HepG2 (cell line): ENCODE results near the gene DDAH1. TPM values are rescaled to one million over a fixed set of nuclear protein-coding genes. Genes with fewer than 3 reads are reported as not detected.

ENCODE experiments used
- ATAC-seq: fragments of 200-7000 bp; cut with Tn5 transposase; 3 replicates; pipeline ENCODE4 v1.9.1; 2020; ENCODE audit warnings: mild to moderate bottlenecking, moderate library complexity
- BruUV-seq: library from RNA; stranded (reverse); fragments of 400-500 nt; replicated peaks from 2 replicates; lab custom pipeline; 2021; lab: Mats Ljungman, UMichigan
- CTCF ChIA-PET: fragments of 300-600 bp; formaldehyde crosslinking; extraction: SDS; loops from one replicate; lab custom pipeline; 2021; ENCODE audit warnings: low total read pairs, inconsistent platforms, low intra/inter-chr PET ratio; lab: Yijun Ruan, JAX
- POLR2A ChIA-PET: fragments of 350-600 bp; sonication (Branson Sonifier 250); formaldehyde crosslinking; loops from one replicate; lab custom pipeline; 2020; ENCODE audit warnings: antibody characterized with exemption, inconsistent platforms; lab: Yijun Ruan, JAX
- DNase-seq: peaks from one replicate; pipeline ENCODE4 v3.0.0-alpha.2; 2015; ENCODE audit warnings: low spot score
- FAIRE-seq: peaks from 3 replicates; lab custom pipeline; 2011; peaks lifted over from hg19 to GRCh38; lab: Jason Lieb, UNC
- H2AFZ ChIP-seq: one replicate; pipeline ENCODE4 v1.6.1; 2011; ENCODE audit warnings: low read length, inconsistent platforms
- H3K27ac ChIP-seq: fragments of 300-600 bp; 3 replicates; pipeline ENCODE4 v1.8.0; 2011; ENCODE audit warnings: mixed run types, mild to moderate bottlenecking, mixed read lengths, low read length, inconsistent platforms; ENCODE audit not compliant: insufficient read depth; ENCODE audit errors: extremely low read length
- H3K27me3 ChIP-seq, 2 experiments: fragments of 200-600 bp in 1 of 2; 2 replicates in 1 of 2; 3 replicates in 1 of 2; pipeline versions ENCODE4 v1.6.0 to v1.8.0; 2011; ENCODE audit warnings: low read length in 2 of 2, mild to moderate bottlenecking in 2 of 2, moderate library complexity in 2 of 2, inconsistent platforms in 1 of 2; ENCODE audit not compliant: insufficient read depth in 2 of 2, control insufficient read depth in 1 of 2
- H3K36me3 ChIP-seq, 2 experiments: fragments of 200-600 bp in 1 of 2; replicated peaks in 1 of 2; 2 replicates in 1 of 2; 3 replicates in 1 of 2; pipeline versions ENCODE4 v1.5.1 to v1.8.0; 2011; ENCODE audit warnings: low read length in 2 of 2, inconsistent platforms in 1 of 2; ENCODE audit not compliant: insufficient read depth in 2 of 2, control insufficient read depth in 1 of 2
- H3K4me1 ChIP-seq: 2 replicates; pipeline ENCODE4 v1.5.1; 2012; ENCODE audit warnings: low read length, inconsistent platforms; ENCODE audit not compliant: insufficient read depth
- H3K4me2 ChIP-seq: 2 replicates; pipeline ENCODE4 v1.6.0; 2011; ENCODE audit warnings: low read depth, low read length, inconsistent platforms
- H3K4me3 ChIP-seq, 3 experiments: fragments of 200-600 bp in 1 of 3; sonication (generic), shearing (Covaris generic) in 1 of 3; replicated peaks in 1 of 3; 2 replicates each; pipeline ENCODE4 v1.5.1; 2011 to 2016; ENCODE audit warnings: low read length in 3 of 3, inconsistent platforms in 2 of 3, low read depth in 2 of 3, mild to moderate bottlenecking in 2 of 3, control low read depth in 1 of 3, mixed read lengths in 1 of 3; ENCODE audit not compliant: insufficient read depth in 1 of 3
- H3K79me2 ChIP-seq: one replicate; pipeline ENCODE4 v1.6.1; 2011; ENCODE audit warnings: low read length, inconsistent platforms; ENCODE audit not compliant: insufficient read depth
- H3K9ac ChIP-seq: 2 replicates; pipeline ENCODE4 v1.6.0; 2011; ENCODE audit warnings: mild to moderate bottlenecking, low read depth, low read length, inconsistent platforms; ENCODE audit not compliant: insufficient read depth
- H3K9me3 ChIP-seq: 2 replicates; pipeline ENCODE4 v1.5.1; 2012; ENCODE audit warnings: mild to moderate bottlenecking, low read length
- H4K20me1 ChIP-seq: 2 replicates; pipeline ENCODE4 v1.6.0; 2011; ENCODE audit warnings: inconsistent platforms, mild to moderate bottlenecking, low read length, moderate library complexity; ENCODE audit not compliant: insufficient read depth
- DMAP1 ChIP-seq: IDR thresholded peaks from 2 replicates; pipeline ENCODE4 v1.6.1; 2016
- EEA1 ChIP-seq: sonication (generic); formaldehyde crosslinking; IDR thresholded peaks from 2 replicates; pipeline ENCODE4 v1.5.1; 2020; ENCODE audit warnings: mild to moderate bottlenecking, missing genetic modification reagents, borderline replicate concordance
- EHMT2 ChIP-seq: fragments of 200-600 bp; sonication (generic); IDR thresholded peaks from 2 replicates; pipeline ENCODE4 v1.7.0; 2017; ENCODE audit warnings: antibody characterized with exemption, low read depth, low read length, borderline replicate concordance
- MTF2 ChIP-seq: sonication (generic); formaldehyde crosslinking; IDR thresholded peaks from 2 replicates; pipeline ENCODE4 v1.5.0; 2020; ENCODE audit warnings: missing genetic modification reagents, borderline replicate concordance
- NCOA1 ChIP-seq: sonication (generic); formaldehyde crosslinking; IDR thresholded peaks from 2 replicates; pipeline ENCODE4 v1.9.0; 2021; ENCODE audit warnings: missing genetic modification reagents
- PAX8 ChIP-seq: sonication (generic); formaldehyde crosslinking; IDR thresholded peaks from 2 replicates; pipeline ENCODE4 v1.8.0; 2022; ENCODE audit warnings: mild to moderate bottlenecking, missing genetic modification reagents, borderline replicate concordance
- PLRG1 ChIP-seq: fragments of 450-650 bp; conservative IDR thresholded peaks from 2 replicates; pipeline ENCODE4 v1.6.1; 2016
- U2AF2 ChIP-seq: fragments of 200-400 bp; formaldehyde crosslinking; IDR thresholded peaks from 2 replicates; pipeline ENCODE4 v1.6.1; 2017; ENCODE audit warnings: low read depth, mild to moderate bottlenecking, low read length
- ZMYM2 ChIP-seq: sonication (generic); formaldehyde crosslinking; IDR thresholded peaks from 2 replicates; pipeline ENCODE4 v1.8.0; 2022; ENCODE audit warnings: mild to moderate bottlenecking, missing genetic modification reagents
- ZNF143 ChIP-seq: sonication (generic); formaldehyde crosslinking; IDR thresholded peaks from 2 replicates; pipeline ENCODE4 v1.4.0; 2020; ENCODE audit warnings: missing genetic modification reagents
- ZNF235 ChIP-seq: sonication (generic); formaldehyde crosslinking; IDR thresholded peaks from 2 replicates; pipeline ENCODE4 v1.8.1; 2023; ENCODE audit warnings: mild to moderate bottlenecking, missing genetic modification reagents, borderline replicate concordance
- WGBS: methylation state at CpG from one replicate; pipeline ENCODE4 v1.1.6; 2017; ENCODE audit warnings: low lambda C conversion rate; 5-methylcytosine and 5-hydroxymethylcytosine counted together
- in situ Hi-C: cut with HindIII; loops from 2 replicates; pipeline ENCODE4 v1.10.0; 2017; ENCODE audit warnings: low pct_unique_long_range_greater_than_20kb; ENCODE audit not compliant: extremely low pct_ligation_motif_present
- intact Hi-C: fragments of 100-400 bp; cut with micrococcal nuclease; formaldehyde crosslinking; loops from one replicate; pipeline ENCODE4 v1.10.0; 2022; ENCODE audit not compliant: unreplicated experiment
- polyA plus RNA-seq, 8 experiments: library from polyadenylated mRNA; depleted of rRNA in 3 of 8; stranded (reverse) in 7 of 8; unstranded in 1 of 8; fragments of >200 nt; fragmentation: Illumina TruSeq in 4 of 8; extraction: Trizol in 4 of 8; gene quantifications; 2 replicates each; pipeline versions ENCODE4 v1.2.1 to v1.2.3, GENCODE V29; 2011 to 2016; ENCODE audit warnings: low read depth in 4 of 8, missing spikeins in 1 of 8, mixed read lengths in 1 of 8; ENCODE audit not compliant: insufficient read depth in 1 of 8
- total RNA-seq, 5 experiments: library from RNA; depleted of rRNA; stranded (reverse); fragments of >200 nt; fragmentation: Illumina TruSeq; extraction: Trizol; gene quantifications; 2 replicates each; pipeline ENCODE4 v1.2.3, GENCODE V29; 2016; ENCODE audit warnings: low read depth in 1 of 5
- TF ChIP-seq, protein P1 (sequence below): sonication (generic); formaldehyde crosslinking; IDR thresholded peaks from 2 replicates; pipeline ENCODE4 v1.4.0; 2020; ENCODE audit warnings: missing genetic modification reagents
- TF ChIP-seq, protein P2 (sequence below): sonication (generic); formaldehyde crosslinking; IDR thresholded peaks from 2 replicates; pipeline ENCODE4 v1.5.1; 2020; ENCODE audit warnings: missing genetic modification reagents, mild to moderate bottlenecking, borderline replicate concordance
- TF ChIP-seq, protein P3 (sequence below): sonication (generic); formaldehyde crosslinking; IDR thresholded peaks from 2 replicates; pipeline ENCODE4 v1.8.0; 2023; ENCODE audit warnings: mild to moderate bottlenecking, missing genetic modification reagents
- TF ChIP-seq, protein P4 (sequence below): sonication (generic); formaldehyde crosslinking; IDR thresholded peaks from 2 replicates; pipeline ENCODE4 v1.4.0; 2020; ENCODE audit warnings: missing genetic modification reagents

The DDAH1 gene
- total and polyA plus RNA-seq, 2 of the 13 experiments (the other 11 are each of a cell fraction or from before 2014, with no cell fraction given), result 39.7 to 64.4 TPM

DNA sequence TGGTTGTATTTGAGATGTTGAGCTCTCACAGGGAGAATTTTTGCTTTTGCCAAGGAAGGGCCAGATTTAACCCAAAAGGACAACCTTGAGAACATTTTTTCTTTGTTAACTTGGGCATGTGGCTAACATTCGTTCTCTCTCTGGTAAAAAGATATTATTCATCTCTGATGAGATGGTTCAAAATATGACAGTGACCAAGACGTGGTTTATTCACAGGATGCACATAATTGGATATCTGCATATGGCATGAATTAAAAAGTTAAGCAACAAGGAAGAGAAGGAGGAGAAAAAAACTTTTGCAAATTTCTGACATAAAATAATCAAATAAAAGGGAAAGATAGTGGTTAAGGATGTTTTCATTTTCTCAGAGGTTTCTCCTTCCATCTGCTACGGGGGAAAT is 145.5 kb downstream of the DDAH1 start (continued):
- TF ChIP-seq EHMT2 (no peak), PAX8 (CRISPR knock-in tag) (no peak), PLRG1 (no peak), ZNF143 (CRISPR knock-in tag) (no peak), U2AF2 (no peak), NCOA1 (CRISPR knock-in tag) (no peak)
- TF ChIP-seq, protein P1, sequence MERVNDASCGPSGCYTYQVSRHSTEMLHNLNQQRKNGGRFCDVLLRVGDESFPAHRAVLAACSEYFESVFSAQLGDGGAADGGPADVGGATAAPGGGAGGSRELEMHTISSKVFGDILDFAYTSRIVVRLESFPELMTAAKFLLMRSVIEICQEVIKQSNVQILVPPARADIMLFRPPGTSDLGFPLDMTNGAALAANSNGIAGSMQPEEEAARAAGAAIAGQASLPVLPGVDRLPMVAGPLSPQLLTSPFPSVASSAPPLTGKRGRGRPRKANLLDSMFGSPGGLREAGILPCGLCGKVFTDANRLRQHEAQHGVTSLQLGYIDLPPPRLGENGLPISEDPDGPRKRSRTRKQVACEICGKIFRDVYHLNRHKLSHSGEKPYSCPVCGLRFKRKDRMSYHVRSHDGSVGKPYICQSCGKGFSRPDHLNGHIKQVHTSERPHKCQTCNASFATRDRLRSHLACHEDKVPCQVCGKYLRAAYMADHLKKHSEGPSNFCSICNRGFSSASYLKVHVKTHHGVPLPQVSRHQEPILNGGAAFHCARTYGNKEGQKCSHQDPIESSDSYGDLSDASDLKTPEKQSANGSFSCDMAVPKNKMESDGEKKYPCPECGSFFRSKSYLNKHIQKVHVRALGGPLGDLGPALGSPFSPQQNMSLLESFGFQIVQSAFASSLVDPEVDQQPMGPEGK (CRISPR knock-in tag), result no peak

DNA sequence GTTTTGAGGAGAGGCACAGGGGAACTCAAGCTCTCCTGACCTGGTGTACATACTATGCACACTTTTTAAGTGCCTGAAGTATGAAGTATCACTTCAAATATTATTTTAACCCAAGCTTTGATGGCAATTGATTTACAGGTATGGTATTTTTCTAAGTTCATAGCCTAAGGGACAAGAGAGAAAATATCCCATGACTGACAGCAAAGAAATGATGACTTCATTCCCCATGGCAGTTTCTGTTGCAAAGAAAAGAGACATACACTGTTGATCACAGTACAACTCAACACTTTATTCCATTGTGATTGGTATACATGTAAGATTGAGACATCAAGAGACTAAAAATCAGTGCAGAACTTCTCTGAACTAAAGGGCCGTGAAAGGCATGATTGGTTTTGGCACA is 146.7 kb downstream of the DDAH1 start:
- TF ChIP-seq ZMYM2 (CRISPR knock-in tag) (no peak), EEA1 (CRISPR knock-in tag) (no peak), MTF2 (CRISPR knock-in tag) (no peak), ZNF235 (CRISPR knock-in tag) (no peak), DMAP1 (CRISPR knock-in tag) (no peak)
- TF ChIP-seq, protein P2, sequence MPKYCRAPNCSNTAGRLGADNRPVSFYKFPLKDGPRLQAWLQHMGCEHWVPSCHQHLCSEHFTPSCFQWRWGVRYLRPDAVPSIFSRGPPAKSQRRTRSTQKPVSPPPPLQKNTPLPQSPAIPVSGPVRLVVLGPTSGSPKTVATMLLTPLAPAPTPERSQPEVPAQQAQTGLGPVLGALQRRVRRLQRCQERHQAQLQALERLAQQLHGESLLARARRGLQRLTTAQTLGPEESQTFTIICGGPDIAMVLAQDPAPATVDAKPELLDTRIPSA (CRISPR knock-in tag), result no peak
- TF ChIP-seq, protein P3, sequence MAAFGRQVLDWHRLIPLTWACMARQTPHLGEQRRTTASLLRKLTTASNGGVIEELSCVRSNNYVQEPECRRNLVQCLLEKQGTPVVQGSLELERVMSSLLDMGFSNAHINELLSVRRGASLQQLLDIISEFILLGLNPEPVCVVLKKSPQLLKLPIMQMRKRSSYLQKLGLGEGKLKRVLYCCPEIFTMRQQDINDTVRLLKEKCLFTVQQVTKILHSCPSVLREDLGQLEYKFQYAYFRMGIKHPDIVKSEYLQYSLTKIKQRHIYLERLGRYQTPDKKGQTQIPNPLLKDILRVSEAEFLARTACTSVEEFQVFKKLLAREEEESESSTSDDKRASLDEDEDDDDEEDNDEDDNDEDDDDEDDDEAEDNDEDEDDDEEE, result no peak
- TF ChIP-seq, protein P4, sequence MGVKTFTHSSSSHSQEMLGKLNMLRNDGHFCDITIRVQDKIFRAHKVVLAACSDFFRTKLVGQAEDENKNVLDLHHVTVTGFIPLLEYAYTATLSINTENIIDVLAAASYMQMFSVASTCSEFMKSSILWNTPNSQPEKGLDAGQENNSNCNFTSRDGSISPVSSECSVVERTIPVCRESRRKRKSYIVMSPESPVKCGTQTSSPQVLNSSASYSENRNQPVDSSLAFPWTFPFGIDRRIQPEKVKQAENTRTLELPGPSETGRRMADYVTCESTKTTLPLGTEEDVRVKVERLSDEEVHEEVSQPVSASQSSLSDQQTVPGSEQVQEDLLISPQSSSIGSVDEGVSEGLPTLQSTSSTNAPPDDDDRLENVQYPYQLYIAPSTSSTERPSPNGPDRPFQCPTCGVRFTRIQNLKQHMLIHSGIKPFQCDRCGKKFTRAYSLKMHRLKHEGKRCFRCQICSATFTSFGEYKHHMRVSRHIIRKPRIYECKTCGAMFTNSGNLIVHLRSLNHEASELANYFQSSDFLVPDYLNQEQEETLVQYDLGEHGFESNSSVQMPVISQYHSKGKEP, result no peak
- 85% methylated on average over 1 of the region's 1 CpG for WGBS
- no peak overlapping the region for H3K4me2 ChIP-seq
- intact Hi-C loops (no loop called here), in situ Hi-C loops (loop anchor here (10.0 kb wide), 1 partner anchor 377 kb away; no protein-coding TSS in a partner anchor)
- no peaks in the 10 kb centered on the region for H3K79me2 ChIP-seq
- POLR2A ChIA-PET, result no interaction called here
- H3K4me1 ChIP-seq, result no peaks in the 10 kb centered on the region
- FAIRE-seq (no peak), DNase-seq (no peak), ATAC-seq (no peak)
- no peaks in the 10 kb centered on the region for H4K20me1 ChIP-seq
- H3K4me3 ChIP-seq, result no peak overlapping the region
- no peak overlapping the region for H3K9ac ChIP-seq
- H3K27ac ChIP-seq, result no peak overlapping the region
- no peaks in the 10 kb centered on the region for H3K27me3 ChIP-seq
- H3K36me3 ChIP-seq, result peaks cover 7 to 18% of the 10 kb centered on the region in 2 experiments
- no peaks in the 10 kb centered on the region for H3K9me3 ChIP-seq
- no TSS peak for BruUV-seq
- no peak overlapping the region for H2AFZ ChIP-seq
- CTCF ChIA-PET, result no interaction called here
